HCEC 1CT (cell line): ENCODE results near the gene HTR4.
"Not testable (repeated sequence)": the region's sequence is repeated elsewhere in the genome, so short reads cannot be mapped to it uniquely, and the experiment has no call there.

Experiments used
- DNase-seq: peaks from one replicate; pipeline ENCODE4 v3.0.0-alpha.2; 2017

Gene HTR4

DNA sequence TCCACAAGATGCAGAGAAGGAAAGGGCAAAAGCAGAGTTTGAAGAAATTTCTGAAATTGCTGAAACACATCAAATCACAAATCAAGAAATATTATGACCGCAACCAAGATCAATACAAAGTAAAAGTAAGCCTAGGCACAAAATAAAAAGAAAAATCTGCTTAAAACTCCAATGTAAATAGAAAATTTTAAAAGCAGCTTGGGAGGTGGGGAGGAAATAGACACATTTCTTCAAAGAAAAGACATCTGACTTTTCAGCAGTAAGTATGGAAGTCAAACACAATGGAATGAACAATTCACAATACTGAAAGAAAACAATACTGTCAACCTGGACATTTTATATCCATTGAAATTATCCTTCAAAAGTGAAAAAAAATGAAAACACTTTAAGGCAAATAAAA lies 55.1 kb downstream of the HTR4 start:
- DNase-seq, result no peak

DNA sequence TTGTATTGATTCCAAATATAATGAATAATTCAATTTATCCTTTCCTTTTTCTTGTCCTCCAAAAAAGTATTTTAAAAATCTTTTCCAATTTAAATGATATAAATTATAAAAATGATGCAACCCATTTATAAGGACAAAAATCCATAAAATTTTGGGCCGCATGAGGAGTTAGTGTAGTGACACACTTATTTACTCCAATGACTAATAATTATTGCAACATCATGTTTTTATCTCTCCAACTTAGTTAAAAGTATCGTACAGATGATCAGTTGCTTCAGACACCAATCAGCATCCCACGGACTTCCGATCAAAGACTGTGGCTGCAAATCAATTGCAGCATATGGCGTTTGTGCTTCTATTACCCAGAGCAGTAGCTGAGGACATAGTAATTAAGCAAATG lies 58.6 kb downstream of the HTR4 start:
- DNase-seq, result no peak

DNA sequence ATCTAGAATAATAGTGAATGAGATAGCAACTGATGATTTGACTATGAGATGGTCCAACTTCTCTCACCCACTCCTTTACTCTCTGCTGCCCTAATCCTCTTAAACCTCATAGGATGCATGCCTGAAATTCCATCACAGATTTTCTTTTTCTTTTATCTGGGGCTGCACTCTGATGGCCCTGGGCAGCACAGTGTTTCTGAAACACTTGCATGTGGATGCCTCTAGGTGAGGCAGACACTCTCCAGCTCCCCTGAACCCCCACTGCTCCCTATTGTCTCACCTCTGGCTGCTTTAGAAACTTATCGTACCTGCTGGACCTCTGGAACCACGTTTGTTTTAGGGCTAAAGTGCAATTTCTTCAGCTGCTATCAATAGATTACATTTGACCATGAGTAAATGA lies 67.5 kb downstream of the HTR4 start:
- no peak for DNase-seq

DNA sequence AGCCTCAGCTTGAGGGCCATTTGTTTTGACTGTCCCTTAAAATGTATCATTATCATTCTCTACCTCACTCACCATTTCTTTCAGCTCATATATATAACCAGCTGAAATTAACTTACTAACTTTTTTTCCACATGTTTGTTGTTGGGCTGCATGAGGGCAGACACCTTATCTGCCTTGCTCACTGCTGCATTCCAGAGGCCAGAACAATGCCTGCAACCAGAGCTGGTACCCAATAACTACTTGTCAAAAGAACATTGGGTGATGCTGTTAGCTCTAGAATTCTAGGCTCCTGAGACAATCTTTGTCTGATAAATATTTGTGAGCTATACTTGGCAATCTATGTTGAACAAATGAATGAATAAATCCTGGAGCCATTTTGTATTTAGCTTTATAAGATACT lies 68.3 kb downstream of the HTR4 start:
- DNase-seq, result no peak

DNA sequence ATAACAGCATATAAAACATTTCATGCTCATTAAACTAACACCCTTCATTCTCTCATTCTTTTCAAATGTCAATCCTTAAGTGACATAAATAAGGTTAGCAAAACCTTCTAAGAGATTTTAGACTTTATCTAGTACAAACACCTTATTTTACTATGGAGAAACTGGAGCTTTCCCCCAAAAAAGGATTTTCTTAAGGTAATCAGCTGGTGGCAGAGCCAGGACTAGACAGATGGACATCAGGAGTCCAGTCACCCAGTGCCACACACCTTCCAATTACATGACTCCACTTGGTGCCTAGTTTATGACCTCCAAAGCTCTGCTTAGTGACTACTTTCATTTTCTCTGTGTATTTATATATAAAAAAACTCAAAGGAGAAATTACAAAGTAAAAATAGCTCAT lies 70.2 kb downstream of the HTR4 start:
- no peak for DNase-seq

DNA sequence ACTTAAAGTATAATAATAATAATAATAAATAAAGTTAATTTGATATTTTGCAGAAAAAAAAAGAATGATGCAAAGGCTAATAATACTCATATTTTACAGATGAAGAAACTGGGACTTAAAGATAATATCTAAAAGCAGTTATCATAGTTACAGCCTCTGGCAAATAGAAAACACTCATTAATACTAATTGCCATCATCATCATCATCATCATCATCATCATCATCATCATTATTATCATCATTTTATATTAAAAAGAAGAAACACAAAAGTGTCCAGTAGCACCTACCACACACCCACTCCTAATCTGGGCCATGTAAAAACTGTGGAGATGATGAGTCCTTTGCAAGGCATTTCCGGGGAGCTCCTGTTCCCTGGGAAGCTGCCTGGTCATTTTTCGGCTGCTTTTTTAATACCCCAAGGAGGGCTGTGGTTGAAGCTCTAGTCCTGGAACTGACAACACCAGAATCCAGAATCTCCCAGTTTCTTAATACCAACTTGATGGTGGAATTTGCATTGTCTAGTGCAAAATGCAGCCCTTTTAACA lies 70.8 kb downstream of the HTR4 start:
- DNase-seq, result peak; percentile 16

DNA sequence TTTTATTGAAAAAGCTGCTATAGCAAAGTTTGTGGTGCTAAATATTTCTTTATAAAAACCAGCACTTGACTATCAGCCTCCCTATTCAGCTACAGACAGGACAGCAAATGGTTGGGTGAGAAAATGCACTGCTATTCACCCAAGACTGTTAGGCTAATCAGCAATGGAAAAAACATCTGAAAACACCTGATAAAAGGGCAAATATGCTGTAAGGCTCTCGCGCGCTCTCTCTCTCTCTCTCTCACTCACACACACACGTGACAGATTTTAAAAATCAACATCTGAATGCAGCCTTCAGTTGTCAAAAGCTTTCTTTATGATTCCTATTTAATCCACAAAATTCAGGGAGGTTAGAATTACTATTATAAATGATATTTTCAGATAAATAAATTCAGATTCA lies 80.2 kb downstream of the HTR4 start:
- no peak for DNase-seq

DNA sequence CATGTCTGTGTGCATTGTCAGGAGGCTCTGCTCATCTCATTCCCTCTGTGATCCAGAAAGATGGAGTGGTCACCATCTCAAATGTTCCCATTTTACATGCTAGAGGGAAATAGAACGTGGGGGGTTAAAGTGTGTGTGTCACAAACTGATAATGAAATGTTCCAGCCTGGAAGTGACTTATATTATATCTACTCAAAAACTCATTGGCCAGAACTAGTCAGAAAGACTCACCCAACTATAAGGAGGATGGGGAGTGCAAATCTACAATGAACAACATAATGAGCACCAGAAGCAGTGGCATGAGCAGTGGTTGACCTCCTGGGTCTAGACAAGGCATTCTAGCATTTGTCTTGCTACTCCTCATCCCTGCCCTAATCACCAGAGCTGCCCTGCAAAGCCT lies 81.0 kb downstream of the HTR4 start:
- no peak for DNase-seq

DNA sequence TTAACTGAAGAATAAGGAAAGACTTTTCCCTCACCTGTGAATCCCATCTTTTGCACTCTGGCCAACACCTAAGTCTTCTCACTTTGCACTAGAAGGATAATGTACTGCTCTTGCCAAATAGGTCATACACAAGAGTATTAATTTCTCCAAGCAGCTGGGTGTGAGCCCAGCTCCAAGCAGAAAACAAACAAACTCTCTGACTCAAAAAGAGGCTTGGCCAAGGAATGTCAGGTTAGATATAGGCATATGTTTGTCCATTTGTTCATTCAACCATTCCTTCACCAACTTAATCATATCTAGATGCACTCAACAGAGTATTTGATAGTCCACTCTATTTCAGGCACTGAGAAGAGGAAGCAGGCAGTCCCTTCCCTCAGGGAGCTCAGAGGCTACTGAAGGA lies 84.4 kb downstream of the HTR4 start:
- no peak for DNase-seq

DNA sequence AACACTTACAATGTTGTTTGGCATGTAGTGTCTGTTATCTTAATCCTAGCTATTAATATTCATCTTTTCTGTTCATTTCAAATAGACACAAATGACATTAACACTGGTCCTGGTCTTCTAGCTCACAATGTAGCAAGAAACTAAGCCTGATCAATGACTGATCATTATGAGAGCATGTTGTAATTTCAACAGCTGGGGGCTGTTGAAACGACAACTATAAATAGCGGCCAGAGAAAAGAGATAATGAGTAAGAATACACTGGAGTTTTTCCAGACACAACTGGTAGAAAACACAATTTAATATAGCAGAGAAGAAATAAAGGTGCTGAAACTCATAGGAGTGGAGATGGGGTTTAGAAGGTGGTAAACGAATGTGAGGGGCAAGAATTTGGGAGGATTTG lies 89.2 kb downstream of the HTR4 start:
- no peak for DNase-seq

DNA sequence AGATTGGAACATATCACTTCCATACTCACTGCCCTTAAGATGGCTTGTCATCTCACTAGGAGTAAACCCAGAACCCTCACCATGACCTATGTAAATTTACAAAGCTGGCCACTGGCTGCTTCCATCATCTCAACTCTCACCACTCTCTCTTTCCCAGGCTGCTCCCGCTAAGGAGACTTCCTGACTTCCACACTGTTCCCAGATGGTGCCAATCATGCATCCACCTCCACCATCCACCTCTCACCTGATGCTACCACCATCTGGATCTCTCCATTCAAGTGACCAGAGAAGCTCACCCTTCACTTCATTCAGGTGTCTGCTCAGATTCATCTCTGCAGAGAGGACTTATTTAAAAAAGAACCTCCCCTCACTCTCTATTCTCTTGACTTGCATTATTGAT lies 91.3 kb downstream of the HTR4 start:
- DNase-seq, result no peak

DNA sequence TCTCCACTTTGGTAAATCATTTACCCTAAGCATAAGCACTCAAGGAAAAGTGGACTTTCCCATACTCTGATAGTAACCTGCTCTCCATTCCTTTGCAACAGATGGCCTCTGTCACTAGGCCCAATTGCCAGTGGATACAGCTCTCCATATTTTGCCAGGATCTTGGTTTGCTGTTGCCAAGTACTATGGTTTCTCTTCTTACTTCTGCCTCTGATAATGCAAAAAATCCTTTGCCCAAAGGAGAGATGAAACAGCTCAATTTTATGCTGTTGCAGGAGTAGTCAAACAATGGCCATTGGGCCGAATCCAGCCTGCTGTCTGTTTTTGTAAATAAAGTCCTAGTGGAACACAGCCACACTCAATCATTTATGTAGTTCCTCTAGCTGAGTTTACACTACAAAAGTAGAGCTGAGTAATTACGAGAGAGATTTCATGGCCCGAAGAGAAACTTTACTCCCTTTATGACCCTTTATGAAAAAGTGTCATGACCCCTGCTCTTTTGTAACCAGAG lies 92.5 kb downstream of the HTR4 start:
- no peak for DNase-seq

DNA sequence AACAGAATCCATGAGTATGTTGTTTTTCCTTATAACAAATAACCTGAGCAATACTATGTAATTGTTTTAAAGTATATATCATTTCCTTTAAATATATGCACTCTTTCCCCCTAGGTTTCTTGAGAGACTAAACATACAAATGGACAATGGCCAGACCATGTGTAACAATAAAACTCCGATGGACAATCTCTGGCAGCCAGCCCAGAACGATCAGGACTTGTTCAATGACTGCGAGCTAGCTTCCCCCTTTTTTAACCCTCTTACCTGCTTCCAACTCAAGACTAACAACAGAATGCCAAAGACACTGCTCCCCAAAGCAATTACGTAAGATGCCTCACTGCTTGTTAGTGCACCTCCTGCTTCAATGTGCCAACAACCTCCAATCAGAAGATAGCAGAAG lies 94.9 kb downstream of the HTR4 start:
- DNase-seq, result no peak

DNA sequence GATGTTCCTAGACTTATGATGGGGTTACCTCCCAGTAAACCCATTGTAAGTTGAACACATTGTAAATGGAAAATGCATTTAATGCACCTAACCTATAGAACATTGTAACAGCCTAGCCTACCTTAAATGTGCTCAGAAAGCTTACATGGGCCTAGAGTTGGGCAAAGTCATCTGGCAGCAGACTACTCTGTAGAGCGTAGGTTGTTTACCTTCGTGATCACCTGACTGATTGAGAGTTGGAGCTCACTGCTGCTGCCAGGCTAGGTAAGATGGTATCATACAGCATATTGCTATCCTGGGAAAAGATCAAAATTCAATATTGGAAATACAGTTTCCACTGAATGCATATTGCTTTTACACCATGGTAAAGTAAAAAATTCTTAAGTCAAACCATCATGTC lies 95.4 kb downstream of the HTR4 start:
- no peak for DNase-seq

DNA sequence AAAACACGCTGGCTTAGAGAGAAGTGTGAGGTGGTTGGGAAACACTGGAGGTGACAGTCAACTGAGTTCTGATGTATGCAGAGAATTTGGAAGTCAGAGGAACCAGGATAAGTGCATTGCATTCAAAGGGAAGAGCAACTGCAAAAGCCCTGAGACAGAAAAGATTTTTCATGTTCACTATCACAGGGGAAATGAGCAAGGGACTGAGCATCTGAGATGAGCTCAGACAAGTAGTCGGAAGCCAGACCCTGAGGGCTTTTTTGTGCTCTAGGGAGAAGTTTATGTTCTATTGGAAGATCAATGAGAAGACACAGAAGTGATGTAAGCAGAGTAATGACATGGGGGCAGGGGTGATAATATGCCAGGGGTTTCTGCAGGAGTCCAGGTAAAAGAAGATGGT lies 97.5 kb downstream of the HTR4 start:
- no peak for DNase-seq

DNA sequence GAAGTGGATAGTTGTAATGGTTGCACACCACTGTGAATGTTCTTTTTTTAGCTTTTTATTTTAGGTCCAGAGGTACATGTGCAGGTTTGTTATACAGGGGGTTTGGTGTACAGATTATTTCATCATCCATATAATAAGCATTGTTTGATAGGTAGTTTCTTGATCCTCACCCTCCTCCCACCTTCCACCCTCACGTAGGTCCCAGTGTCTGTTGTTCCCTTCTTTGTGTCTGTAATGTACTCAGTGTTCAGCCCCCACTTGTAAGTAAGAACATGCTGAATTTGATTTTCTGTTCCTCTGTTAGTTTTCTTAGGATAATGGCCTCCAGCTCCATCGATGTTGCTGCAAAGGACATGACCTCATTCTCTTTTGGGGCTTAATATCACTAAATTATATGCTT lies 99.7 kb downstream of the HTR4 start:
- no peak for DNase-seq

DNA sequence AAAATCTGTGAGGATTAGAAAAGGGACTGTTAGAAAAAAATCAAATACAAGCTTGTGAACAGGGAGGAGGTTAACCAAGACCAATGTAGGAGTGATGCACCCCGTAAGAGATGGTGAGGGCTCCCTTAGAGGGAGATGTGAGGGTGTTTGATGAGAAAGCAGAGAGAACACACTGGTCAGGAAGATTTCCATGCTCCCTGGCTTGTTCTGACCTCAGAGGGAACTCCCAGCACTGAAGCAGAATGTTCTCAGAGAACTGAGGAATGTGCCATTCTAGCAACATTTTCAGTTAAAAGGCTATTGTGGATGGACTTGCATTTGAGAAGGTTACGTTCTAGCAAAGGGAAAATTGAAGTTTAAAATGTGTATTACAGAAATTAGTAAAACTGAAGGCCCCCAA lies 110.6 kb downstream of the HTR4 start:
- DNase-seq, result no peak

DNA sequence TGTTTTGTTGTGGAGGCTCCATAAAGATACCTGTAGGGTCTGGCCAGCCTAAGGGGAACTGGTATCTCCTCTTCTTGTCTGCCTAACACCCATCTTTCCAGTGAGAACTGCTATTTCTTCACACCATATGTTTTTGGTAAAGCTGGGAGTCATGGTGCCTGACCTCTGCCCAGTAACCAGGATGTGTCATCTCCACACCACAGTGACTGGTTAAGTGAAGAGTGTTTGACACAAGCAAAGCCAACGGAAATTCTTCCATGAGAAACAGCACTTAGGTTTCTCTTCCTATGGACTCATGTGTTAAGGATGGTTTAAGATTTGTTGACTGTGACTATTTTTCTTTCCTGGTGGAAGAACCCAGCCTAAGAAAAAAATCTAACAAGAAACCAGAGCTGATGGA lies 111.5 kb downstream of the HTR4 start:
- DNase-seq, result peak; percentile 76

DNA sequence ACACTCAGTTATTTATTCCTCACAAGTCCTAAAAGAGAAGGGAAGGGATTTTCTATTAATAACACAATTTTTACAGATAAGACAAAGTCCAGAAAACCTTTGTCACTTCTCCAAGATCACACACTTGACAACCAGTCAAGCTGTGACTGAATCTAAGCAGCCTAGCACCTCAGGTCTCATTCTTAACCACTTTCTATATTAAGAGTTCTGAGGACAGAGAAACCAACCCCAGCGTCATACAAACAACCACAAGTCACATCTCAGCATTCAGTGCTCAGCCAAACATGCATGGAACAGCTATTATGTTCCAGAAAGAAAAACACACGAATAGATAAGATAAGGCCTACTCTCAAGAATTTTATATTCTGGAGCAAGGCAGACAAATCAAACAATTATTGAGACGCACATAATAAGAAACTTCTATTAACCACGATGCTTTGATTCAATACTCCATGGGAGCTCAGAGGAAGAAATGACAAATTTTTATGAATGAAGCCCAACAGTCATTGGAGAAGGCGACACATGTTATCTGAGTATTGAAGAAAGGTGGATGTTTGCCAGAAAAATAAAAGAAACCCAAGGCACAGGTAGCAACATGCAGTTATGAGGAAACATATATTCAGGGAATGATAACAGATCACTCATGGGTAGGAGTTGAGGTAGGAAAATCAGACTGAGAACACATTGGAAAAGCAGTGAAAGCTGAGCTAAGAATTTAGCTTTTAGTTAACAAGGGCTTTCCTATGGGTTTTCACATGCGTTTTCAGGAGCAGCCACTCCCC lies 113.1 kb downstream of the HTR4 start:
- no peak for DNase-seq

DNA sequence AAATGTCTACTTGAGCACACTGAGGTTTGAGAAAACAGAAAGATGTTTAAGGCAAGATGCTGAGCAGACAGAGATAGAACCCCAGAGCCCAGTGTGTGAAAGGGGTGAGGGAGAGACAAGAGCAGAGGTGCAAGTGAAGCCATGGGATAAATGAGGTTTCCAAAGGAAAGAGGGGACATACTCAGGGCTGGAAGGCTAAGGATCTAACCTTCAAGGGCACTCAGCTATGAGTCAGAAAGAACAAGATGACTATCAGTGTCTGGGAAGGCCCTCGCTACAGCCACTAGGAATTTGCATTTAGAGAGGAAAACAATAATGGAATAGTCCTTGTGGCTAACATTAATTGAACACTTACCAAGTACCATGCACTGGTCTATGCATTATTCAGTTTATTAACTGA lies 113.7 kb downstream of the HTR4 start:
- DNase-seq, result peak; percentile 14

DNA sequence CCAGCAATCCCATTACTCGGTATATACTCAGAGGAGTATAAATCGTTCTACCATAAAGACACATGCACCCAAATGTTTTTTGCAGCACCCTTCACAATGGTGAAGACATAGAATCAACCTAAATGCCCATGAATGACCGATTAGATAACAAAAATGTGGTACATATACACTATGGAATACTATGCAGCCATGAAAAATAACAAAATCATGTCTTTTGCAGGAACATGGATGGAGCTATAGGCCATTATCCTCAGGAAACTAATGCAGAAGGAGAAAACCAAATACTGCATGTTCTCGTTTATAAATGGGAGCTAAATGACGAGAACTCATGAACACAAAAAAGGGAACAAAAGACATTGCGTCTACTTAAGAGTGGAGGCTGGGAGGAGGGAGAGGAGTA lies 114.5 kb downstream of the HTR4 start:
- no peak for DNase-seq

DNA sequence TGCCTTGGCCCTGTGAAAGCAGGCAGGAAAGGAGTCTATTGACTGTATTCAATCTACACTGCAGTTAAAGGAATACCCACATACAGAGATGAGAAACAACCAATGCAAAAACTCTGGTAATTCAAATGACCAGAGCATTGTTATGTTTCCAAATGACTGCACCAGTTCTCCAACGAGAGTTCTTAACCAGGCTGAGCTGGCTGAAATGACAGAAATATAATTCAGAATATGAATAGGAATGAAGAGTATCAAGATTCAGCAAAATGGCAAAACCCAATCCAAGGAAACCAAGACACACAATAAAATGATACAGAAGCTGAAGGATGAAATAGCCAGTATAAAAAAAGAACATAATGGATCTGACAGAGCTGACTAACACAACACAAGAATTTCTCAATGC lies 119.1 kb downstream of the HTR4 start:
- DNase-seq, result no peak

DNA sequence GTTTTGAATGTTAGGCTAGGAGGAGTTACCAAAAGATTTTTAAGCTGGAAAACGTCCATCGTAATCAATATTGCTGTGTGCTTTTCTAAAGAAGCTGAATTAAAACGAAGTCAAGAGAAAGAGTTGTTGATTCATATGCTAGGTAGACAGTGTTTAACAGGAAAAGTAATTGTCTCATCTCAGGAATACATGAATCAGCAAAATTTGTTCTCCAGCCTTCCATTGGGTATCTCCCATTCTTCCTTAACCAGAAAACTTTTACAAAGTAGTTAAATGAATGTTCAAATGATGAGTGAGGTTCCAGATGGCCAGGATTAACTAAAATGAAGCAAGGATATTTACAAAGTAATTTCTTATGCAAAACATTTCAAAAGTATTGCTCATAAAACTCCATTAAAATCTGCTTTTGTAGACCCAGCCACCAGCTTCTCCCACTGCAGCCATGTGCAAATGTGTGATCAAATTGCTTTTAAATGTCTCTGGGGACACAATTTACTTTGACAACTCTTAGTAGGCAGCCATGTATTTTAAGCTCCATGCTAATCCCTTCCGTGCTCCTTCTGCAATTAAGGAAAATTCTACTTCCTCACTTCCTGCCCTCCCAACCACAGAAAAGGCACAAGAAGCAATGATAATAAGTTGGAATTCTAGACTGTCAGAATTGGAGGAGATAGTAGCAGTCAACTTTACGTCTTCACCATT lies 121.2 kb downstream of the HTR4 start:
- no peak for DNase-seq

DNA sequence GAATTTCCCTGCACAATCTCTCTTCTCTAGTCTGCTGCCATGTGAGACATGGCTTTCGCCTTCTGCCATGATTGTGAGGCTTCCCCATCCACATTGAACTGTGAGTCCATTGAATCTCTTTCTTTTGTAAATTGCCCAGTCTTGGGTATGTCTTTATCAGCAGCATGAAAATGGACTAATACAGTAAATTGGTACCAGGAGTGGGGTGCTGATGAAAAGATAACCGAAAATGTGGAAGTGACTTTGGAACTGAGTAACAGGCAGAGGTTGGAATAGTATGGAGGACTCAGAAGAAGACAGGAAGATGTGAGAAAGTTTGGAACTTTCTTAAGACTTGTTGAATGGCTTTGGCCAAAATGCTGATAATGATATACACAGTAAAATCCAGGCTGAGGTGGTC lies 124.9 kb downstream of the HTR4 start:
- not testable (repeated sequence) for DNase-seq
